Cardiac septum (tissue), 1 donor: Measurements from ENCODE around the gene MAJIN. TPM values are rescaled to one million over a fixed set of nuclear protein-coding genes. Genes with fewer than 3 reads are reported as not detected.

Source experiments
- DNase-seq: peaks from one replicate; pipeline ENCODE4 v3.0.0-alpha.2; 2020; ENCODE audit warnings: low spot score
- intact Hi-C: fragments of 100-400 bp; cut with DNase I; formaldehyde crosslinking; loops from one replicate; pipeline ENCODE4 v1.14.0; 2022
- total RNA-seq: library from RNA; stranded (reverse); fragmentation: NEBNext Ultra II Directional; extraction: Animal tissue kit (Norgen Biotek cat#: 25700); gene quantifications from one replicate; pipeline ENCODE4 v1.2.1, GENCODE V29; 2021
- donor health status: DM: no; HTN: no; CAD: no.

Gene MAJIN
- total RNA-seq, 1 donor from 2014 or later = not detected

- intact Hi-C loops = no loop called here
- no peak for DNase-seq
Observed at GRCh38 chr11:64934682-64935358, 37.1 kb downstream of the MAJIN start.

GRCh38 chr11:64933935-64934681 lies 37.8 kb downstream of the MAJIN start:
- DNase-seq = no peak
- intact Hi-C loops = no loop called here

GRCh38 chr11:64933213-64933934 lies 38.5 kb downstream of the MAJIN start:
- intact Hi-C loops = no loop called here
- DNase-seq = no peak

- no peak for DNase-seq
- intact Hi-C loops = no loop called here
Observed at GRCh38 chr11:64932324-64932723, 39.6 kb downstream of the MAJIN start.

GRCh38 chr11:64931290-64931689 lies 40.6 kb downstream of the MAJIN start:
- intact Hi-C loops = no loop called here
- no peak for DNase-seq

GRCh38 chr11:64930340-64930739 lies 41.6 kb downstream of the MAJIN start:
- no peak for DNase-seq
- intact Hi-C loops = no loop called here

- DNase-seq = no peak
- intact Hi-C loops = loop anchor here (5.0 kb wide), 1 partner anchor 83 kb away; the partner anchor contains the start of gene ARL2
Observed at GRCh38 chr11:64929625-64930024, 42.3 kb downstream of the MAJIN start.

GRCh38 chr11:64928957-64929356 lies 43.0 kb downstream of the MAJIN start:
- intact Hi-C loops = loop anchor here (5.0 kb wide), 1 partner anchor 83 kb away; the partner anchor contains the start of gene ARL2
- DNase-seq = no peak

- intact Hi-C loops = loop anchor here (5.0 kb wide), 1 partner anchor 86 kb away; the partner anchor contains the start of gene ARL2
- no peak for DNase-seq
Observed at GRCh38 chr11:64926689-64927088, 45.2 kb downstream of the MAJIN start.

GRCh38 chr11:64925536-64926436 lies 46.1 kb downstream of the MAJIN start:
- intact Hi-C loops = loop anchor here (5.0 kb wide), 1 partner anchor 87 kb away; the partner anchor contains the start of gene ARL2

GRCh38 chr11:64924910-64925284 lies 47.0 kb downstream of the MAJIN start:
- intact Hi-C loops = loop anchor here (1.0 to 5.0 kb wide), 2 partner anchors 87 to 102 kb away; partner anchors contain the start of genes ARL2 and SNX15
- no peak for DNase-seq

More at GRCh38 chr11:64925536-64926436, 46.1 kb downstream of the MAJIN start:
- no peak for DNase-seq

GRCh38 chr11:64923944-64924909 lies 47.7 kb downstream of the MAJIN start, which contains the start of gene PPP2R5B:
Gene PPP2R5B (plus strand): TSS chr11:64924689. CDS start chr11:64925735, 1,046 bp downstream.
- intact Hi-C loops = loop anchor here (1.0 kb wide), 1 partner anchor 103 kb away; the partner anchor contains the start of gene SNX15

GRCh38 chr11:64923151-64923661 lies 48.7 kb downstream of the MAJIN start:
- intact Hi-C loops = no loop called here
- DNase-seq = no peak

More at GRCh38 chr11:64923944-64924909, 47.7 kb downstream of the MAJIN start, which contains the start of gene PPP2R5B:
- DNase-seq = peak; percentile 96

- intact Hi-C loops = no loop called here
- DNase-seq = no peak
Observed at GRCh38 chr11:64921384-64921783, 50.5 kb downstream of the MAJIN start.

- DNase-seq = no peak
- intact Hi-C loops = no loop called here
Observed at GRCh38 chr11:64920124-64920523, 51.8 kb downstream of the MAJIN start.

- DNase-seq = no peak
- intact Hi-C loops = no loop called here
Observed at GRCh38 chr11:64919627-64920026, 52.3 kb downstream of the MAJIN start.

GRCh38 chr11:64918017-64918416 lies 53.9 kb downstream of the MAJIN start:
- no peak for DNase-seq
- intact Hi-C loops = no loop called here

- intact Hi-C loops = no loop called here
- DNase-seq = no peak
Observed at GRCh38 chr11:64917663-64917995, 54.3 kb downstream of the MAJIN start.
